OCI-LY7 (cell line): ENCODE measurements around the gene KCNMA1.

ENCODE experiments used
- EZH2phosphoT487 ChIP-seq: fragments of 200-600 bp; sonication (generic); IDR thresholded peaks from 2 replicates; pipeline ENCODE4 v1.6.1; 2018; ENCODE audit warnings: low read depth, borderline replicate concordance, mild to moderate bottlenecking, mixed run types, antibody characterized with exemption, low read length, moderate library complexity, mixed read lengths
- TF ChIP-seq, protein P1 (sequence below): fragments of 200-600 bp; sonication (generic); conservative IDR thresholded peaks from 2 replicates; pipeline ENCODE4 v1.5.1; 2014; ENCODE audit warnings: mild to moderate bottlenecking, antibody characterized with exemption, low read length, moderate library complexity, mixed read lengths

DNA sequence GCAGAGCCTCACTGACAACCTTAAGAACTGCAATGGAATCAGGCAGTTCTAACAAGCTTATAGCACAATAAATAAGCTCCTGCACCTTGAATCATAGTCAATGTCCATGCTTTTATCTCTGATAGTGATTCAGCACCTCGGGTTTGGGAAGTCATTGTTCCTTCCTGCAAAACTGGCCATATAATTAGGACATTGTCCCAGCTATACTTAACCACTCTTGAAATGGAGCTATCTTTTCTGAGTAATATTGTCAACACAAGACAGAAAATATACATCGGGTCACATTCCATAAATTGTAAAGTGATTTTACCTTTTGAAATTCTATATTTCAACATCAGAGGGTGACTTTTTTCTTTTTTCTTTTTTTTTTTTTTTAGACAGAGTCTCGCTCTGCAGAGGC lies 682.8 kb downstream of the KCNMA1 start:
- TF ChIP-seq, protein P1, sequence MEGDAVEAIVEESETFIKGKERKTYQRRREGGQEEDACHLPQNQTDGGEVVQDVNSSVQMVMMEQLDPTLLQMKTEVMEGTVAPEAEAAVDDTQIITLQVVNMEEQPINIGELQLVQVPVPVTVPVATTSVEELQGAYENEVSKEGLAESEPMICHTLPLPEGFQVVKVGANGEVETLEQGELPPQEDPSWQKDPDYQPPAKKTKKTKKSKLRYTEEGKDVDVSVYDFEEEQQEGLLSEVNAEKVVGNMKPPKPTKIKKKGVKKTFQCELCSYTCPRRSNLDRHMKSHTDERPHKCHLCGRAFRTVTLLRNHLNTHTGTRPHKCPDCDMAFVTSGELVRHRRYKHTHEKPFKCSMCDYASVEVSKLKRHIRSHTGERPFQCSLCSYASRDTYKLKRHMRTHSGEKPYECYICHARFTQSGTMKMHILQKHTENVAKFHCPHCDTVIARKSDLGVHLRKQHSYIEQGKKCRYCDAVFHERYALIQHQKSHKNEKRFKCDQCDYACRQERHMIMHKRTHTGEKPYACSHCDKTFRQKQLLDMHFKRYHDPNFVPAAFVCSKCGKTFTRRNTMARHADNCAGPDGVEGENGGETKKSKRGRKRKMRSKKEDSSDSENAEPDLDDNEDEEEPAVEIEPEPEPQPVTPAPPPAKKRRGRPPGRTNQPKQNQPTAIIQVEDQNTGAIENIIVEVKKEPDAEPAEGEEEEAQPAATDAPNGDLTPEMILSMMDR = no peak
- no peak for TF ChIP-seq EZH2phosphoT487
